ENCODE data around the gene PPP1R9B. TPM values are rescaled to one million over a fixed set of nuclear protein-coding genes. Genes with fewer than 3 reads are reported as not detected.

The PPP1R9B gene
- polyA plus RNA-seq, 6 donors from 2014 or later = 0.55 to 3.5 (median 2.3) TPM

- Mint-ChIP-seq H3K27me3 (no peaks in the 10 kb centered on the region), H3K36me3 (no peaks in the 10 kb centered on the region), H3K9me3 (no peaks in the 10 kb centered on the region), H3K4me1 (peaks cover 11 to 23% (median 20%) of the 10 kb centered on the region in 3 donors), H3K4me3 (no peak overlapping the region), H3K27ac (peak overlapping the region in 3 of 6 donors; percentile 24 to 81 (median 72))
- ATAC-seq (ENCODE audit: low read depth in 2 of 2) (no peak), DNase-seq (no peak)
Measured at GRCh38 chr17:50191359-50192143, 41.1 kb upstream of the PPP1R9B start.

- Mint-ChIP-seq H3K4me3 (no peak overlapping the region), H3K27ac (peak overlapping the region in 3 of 6 donors; percentile 40 to 90 (median 81)), H3K4me1 (peaks cover 15 to 28% (median 25%) of the 10 kb centered on the region in 3 donors), H3K9me3 (no peaks in the 10 kb centered on the region), H3K27me3 (no peaks in the 10 kb centered on the region), H3K36me3 (no peaks in the 10 kb centered on the region)
- DNase-seq (no peak), ATAC-seq (ENCODE audit: low read depth in 2 of 2) (no peak)
Measured at GRCh38 chr17:50190603-50191358, 40.3 kb upstream of the PPP1R9B start.

GRCh38 chr17:50190293-50190602, 39.8 kb upstream of the PPP1R9B start:
- Mint-ChIP-seq H3K27me3 (no peaks in the 10 kb centered on the region), H3K27ac (peak overlapping the region in 1 of 6 donors; percentile 90), H3K4me1 (peaks cover 20 to 33% (median 30%) of the 10 kb centered on the region in 3 donors), H3K36me3 (no peaks in the 10 kb centered on the region), H3K4me3 (no peak overlapping the region), H3K9me3 (no peaks in the 10 kb centered on the region)
- DNase-seq (no peak), ATAC-seq (ENCODE audit: low read depth in 2 of 2) (no peak)

GRCh38 chr17:50189550-50190292, 39.2 kb upstream of the PPP1R9B start:
- Mint-ChIP-seq H3K4me3 (no peak overlapping the region), H3K9me3 (no peaks in the 10 kb centered on the region), H3K27ac (peak overlapping the region in 1 of 6 donors; percentile 41), H3K36me3 (no peaks in the 10 kb centered on the region), H3K27me3 (no peaks in the 10 kb centered on the region), H3K4me1 (peaks cover 25 to 38% (median 36%) of the 10 kb centered on the region in 3 donors)
- ATAC-seq (ENCODE audit: low read depth in 2 of 2) (no peak), DNase-seq (no peak)

- H3K36me3 Mint-ChIP-seq = no peaks in the 10 kb centered on the region
- peaks cover 30 to 45% (median 41%) of the 10 kb centered on the region in 3 donors for H3K4me1 Mint-ChIP-seq
- peak overlapping the region in 3 of 6 donors; percentile 11 to 54 (median 41) for H3K27ac Mint-ChIP-seq
- DNase-seq (no peak), ATAC-seq (ENCODE audit: low read depth in 2 of 2) (no peak)
- H3K27me3 Mint-ChIP-seq = no peaks in the 10 kb centered on the region
- no peak overlapping the region for H3K4me3 Mint-ChIP-seq
- H3K9me3 Mint-ChIP-seq = no peaks in the 10 kb centered on the region
Measured at GRCh38 chr17:50188921-50189549, 38.6 kb upstream of the PPP1R9B start.

- Mint-ChIP-seq H3K4me1 (peaks cover 35 to 47% (median 42%) of the 10 kb centered on the region in 3 donors), H3K27ac (peak overlapping the region in 1 of 6 donors; percentile 54), H3K36me3 (no peaks in the 10 kb centered on the region), H3K9me3 (no peaks in the 10 kb centered on the region), H3K4me3 (no peak overlapping the region), H3K27me3 (no peaks in the 10 kb centered on the region)
- DNase-seq = no peak
- ATAC-seq (ENCODE audit: low read depth in 2 of 2) = no peak
Measured at GRCh38 chr17:50188531-50188920, 38.0 kb upstream of the PPP1R9B start.

GRCh38 chr17:50187751-50188530, 37.5 kb upstream of the PPP1R9B start:
- DNase-seq = no peak
- Mint-ChIP-seq H3K36me3 (no peaks in the 10 kb centered on the region), H3K9me3 (no peaks in the 10 kb centered on the region), H3K27me3 (no peaks in the 10 kb centered on the region), H3K4me3 (no peak overlapping the region), H3K27ac (peak overlapping the region in 1 of 6 donors; percentile 33), H3K4me1 (peaks cover 36 to 47% (median 42%) of the 10 kb centered on the region in 3 donors)
- no peak for ATAC-seq (ENCODE audit: low read depth in 2 of 2)

GRCh38 chr17:50187394-50187725, 36.9 kb upstream of the PPP1R9B start:
- H3K9me3 Mint-ChIP-seq = no peaks in the 10 kb centered on the region
- DNase-seq = no peak

GRCh38 chr17:50186661-50187393, 36.4 kb upstream of the PPP1R9B start:
- H3K4me1 Mint-ChIP-seq = peaks cover 35 to 42% (median 42%) of the 10 kb centered on the region in 3 donors
- H3K4me3 Mint-ChIP-seq = peak overlapping the region in 1 of 8 donors; percentile 44
- no peaks in the 10 kb centered on the region for H3K36me3 Mint-ChIP-seq
- no peaks in the 10 kb centered on the region for H3K27me3 Mint-ChIP-seq
- ATAC-seq (ENCODE audit: low read depth in 2 of 2) = no peak
- H3K9me3 Mint-ChIP-seq = no peaks in the 10 kb centered on the region
- no peak for DNase-seq
- peak overlapping the region in 2 of 6 donors; percentile 42 to 78 for H3K27ac Mint-ChIP-seq

More at GRCh38 chr17:50187394-50187725, 36.9 kb upstream of the PPP1R9B start:
- H3K4me3 Mint-ChIP-seq = no peak overlapping the region
- H3K4me1 Mint-ChIP-seq = peaks cover 34 to 45% (median 42%) of the 10 kb centered on the region in 3 donors
- H3K36me3 Mint-ChIP-seq = no peaks in the 10 kb centered on the region
- no peaks in the 10 kb centered on the region for H3K27me3 Mint-ChIP-seq
- no peak for ATAC-seq (ENCODE audit: low read depth in 2 of 2)
- H3K27ac Mint-ChIP-seq = peak overlapping the region in 2 of 6 donors; percentile 42 to 78

- Mint-ChIP-seq H3K27ac (peak overlapping the region in 3 of 6 donors; percentile 39 to 63 (median 52)), H3K27me3 (no peaks in the 10 kb centered on the region), H3K4me1 (peaks cover 39 to 43% (median 42%) of the 10 kb centered on the region in 3 donors), H3K9me3 (no peaks in the 10 kb centered on the region), H3K4me3 (peak overlapping the region in 7 of 8 donors; percentile 15 to 86 (median 61)), H3K36me3 (no peaks in the 10 kb centered on the region)
- ATAC-seq (ENCODE audit: low read depth in 2 of 2) (no peak), DNase-seq (no peak)
Measured at GRCh38 chr17:50185631-50186471, 35.4 kb upstream of the PPP1R9B start.

- Mint-ChIP-seq H3K4me1 (peaks cover 39 to 43% (median 42%) of the 10 kb centered on the region in 3 donors), H3K9me3 (no peaks in the 10 kb centered on the region), H3K27me3 (no peaks in the 10 kb centered on the region), H3K27ac (peak overlapping the region in 5 of 6 donors; percentile 54 to 88 (median 78)), H3K4me3 (peak overlapping the region; percentile 24 to 90 (median 67)), H3K36me3 (no peaks in the 10 kb centered on the region)
- ATAC-seq (ENCODE audit: low read depth in 2 of 2) (no peak), DNase-seq (no peak)
Measured at GRCh38 chr17:50184611-50185398, 34.3 kb upstream of the PPP1R9B start.
